Fibroblast of skin of back (primary cell): ENCODE measurements around the gene CFAP92.

Experiments used
- DNase-seq: peaks from one replicate; pipeline ENCODE4 v3.0.0-alpha.2; 2013

The CFAP92 gene

DNA sequence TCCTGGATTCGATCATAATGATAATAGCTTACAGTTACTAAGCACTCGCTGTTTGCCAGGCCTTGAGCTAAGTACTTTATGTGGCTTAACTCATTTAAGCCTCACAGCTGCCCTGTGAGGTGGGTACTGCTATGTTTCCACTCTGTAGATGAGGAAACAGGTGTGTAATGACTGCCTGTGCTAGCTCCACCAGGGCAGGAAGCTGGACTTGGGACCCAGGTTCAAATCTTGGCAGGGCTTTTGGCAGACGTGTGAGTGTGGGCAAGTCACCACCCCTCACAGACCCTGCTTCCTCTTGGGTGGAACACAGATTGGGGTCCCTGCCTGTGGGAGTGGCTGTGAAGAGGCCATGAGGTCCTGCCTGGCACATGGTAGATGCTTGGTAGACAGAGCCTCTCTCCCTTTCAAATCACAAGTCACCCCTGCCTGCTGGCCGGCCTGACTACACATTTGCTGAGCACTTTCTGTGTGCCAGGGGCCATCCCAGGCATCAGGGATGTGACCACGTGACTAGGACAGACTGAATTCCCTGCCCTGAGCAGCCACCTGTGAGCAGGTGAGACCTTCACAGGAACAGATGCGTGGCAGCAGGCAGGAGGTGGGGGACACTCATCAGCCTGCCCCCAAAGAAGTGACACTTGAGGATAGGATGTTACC, 10.9 kb upstream of the CFAP92 start:
- no peak for DNase-seq

DNA sequence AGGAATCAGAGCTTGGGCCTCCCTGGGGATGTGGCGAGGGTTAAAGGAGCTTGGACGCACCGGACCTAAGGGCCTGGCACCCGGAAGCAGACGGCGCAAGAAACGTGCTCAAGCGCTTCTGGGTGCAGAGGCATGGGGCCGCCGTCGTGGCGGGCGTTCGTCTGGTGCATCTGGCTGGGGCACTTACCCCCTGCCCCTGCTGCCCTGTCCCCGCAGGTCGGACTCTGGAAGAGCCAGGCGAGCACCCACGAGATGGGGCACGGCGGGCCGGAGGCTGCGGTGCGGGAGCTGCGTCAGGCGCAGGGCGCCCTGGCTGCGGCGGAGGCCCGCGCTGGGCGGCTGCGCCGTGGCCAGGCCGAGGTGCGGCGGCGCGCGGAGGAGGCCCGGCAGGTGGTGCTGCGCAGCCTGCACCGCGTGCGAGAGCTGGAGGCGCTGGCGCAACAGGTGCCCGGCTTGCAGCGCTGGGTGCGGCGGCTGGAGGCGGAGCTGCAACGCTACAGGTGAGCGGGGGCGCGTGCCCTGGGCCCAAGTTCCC, 9.8 kb upstream of the CFAP92 start:
- no peak for DNase-seq

DNA sequence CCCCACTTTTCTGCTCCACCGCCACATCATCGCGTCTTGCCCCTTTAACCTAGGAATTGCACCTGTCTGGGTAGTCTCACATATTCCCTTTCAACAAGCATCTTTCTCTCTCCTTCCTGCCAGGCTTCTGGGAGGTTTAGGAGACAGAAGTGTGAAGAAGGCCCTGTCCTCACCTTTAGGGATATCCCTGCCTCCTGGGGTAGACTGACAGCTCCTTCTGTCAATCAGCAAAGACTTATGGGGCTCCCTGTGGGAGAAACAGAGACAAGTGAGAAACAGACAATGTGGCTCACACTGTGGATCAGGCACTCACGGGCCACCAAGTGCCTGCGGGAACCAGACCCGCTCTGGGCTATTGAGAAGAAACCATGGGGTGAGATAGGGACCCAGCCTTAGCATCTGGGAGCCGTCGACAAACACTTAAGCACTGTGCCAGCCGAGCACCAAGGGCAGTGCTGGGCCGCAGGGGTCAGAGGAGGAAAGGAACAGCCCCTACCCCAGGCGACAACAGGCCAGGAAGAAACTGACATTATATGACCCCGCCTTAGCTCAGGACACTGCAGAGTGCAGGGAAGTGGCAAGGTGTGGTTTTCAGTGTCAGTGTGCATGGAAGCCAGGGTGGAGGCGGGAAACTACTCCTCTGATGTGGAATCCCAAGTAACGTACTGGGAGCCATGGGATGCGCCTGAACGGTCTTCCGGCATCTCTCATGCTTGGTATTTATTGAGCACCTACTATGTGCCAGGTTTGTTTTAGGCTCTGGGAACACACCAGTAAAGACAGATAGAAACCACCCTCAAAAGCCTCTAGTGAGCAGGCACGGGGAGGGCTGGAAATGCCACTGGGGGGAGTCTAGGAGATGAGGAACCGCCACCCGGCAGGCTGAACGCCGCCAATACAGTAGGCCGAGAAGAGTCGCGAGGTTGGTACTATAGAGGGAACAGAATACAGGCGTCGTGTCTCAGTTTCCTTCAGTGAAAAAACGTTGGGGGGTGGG, 9.0 kb upstream of the CFAP92 start:
- no peak for DNase-seq

DNA sequence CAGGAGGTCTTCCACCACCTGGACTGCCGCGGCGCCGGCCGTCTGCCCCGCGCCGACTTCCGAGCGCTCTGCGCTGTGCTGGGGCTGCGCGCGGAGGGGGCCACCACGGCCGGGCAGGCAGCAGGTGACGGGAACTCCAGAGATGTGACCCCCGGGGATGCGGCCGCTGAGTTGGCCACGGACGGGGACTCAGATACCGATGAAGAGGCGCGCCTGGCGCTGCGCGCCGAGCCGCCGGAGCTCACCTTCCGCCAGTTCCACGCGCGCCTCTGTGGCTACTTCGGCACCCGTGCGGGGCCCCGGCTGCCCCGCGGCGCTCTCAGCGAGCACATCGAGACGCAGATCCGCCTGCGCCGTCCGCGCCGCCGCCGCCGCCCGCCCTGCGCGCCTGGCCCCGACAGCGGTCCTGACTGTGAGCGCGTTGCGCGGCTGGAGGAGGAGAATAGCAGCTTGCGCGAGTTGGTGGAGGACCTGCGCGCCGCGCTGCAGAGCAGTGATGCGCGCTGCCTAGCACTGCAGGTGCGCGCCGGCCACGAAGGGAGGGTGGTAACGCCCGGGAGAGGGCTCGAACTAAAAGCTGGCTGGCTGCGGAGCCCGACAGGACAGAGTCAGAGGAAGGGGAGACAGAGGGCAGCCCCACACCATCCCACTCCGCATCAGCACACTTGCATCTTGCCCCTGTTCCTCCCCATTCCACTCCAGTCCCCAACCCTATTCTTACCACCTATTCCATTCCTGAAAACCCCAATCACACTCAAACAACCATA, 8.1 kb upstream of the CFAP92 start:
- DNase-seq = no peak

DNA sequence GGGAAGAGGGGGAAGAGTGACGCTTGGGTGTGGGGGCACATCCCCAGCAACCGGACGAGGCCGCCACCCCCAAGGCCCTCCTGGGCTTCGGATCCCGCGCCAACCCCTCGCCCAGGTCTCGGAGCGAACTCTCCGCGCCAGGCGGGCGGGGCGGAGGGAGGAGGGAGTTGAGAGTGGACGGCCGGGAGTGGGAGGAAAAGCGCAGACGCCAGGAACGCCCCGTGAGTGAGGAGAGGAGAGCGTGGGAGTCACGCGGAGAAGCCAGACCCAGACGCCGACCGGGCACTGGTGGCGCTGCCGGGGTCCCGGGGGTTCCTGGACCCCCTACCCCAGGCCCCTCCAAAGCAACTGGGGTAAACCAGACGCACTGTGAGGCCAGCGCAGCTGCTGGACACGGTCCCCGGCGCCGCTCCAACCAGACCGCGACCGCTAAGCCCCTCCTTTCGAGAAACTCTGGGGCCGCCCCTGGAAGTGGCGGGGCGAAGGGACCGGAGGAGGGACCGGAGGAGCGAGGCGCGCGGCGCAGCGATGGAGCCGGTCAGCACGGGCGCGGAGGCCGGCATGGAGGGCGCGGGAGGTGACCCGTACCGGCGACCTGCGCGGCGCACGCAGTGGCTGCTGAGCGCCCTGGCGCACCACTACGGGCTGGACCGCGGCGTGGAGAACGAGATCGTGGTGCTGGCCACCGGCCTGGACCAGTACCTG, 7.4 kb upstream of the CFAP92 start, which contains the start of gene EFCC1:
Gene EFCC1, plus strand, starts transcription at position 204 of the 705 bp plus-strand sequence. Its CDS starts 325 bp downstream, at position 529.
- no peak for DNase-seq

DNA sequence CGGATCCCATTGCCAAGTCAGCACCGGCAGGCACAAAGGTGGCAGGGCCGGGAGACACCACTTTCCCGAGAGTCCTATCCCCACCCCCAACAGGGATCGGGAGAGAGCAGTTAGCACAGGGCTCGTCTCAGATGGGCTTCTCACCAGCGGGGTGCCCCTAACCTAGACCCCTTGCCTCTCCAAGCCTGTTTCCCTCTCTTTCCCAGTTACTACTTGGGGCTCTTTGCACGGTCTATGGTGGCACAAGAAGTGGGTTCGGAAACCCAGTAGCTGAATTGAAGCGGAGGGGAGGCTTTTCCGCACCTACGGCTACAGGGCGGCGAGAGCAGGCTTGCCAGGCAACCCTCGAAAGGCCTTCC, 6.8 kb upstream of the CFAP92 start:
- no peak for DNase-seq

DNA sequence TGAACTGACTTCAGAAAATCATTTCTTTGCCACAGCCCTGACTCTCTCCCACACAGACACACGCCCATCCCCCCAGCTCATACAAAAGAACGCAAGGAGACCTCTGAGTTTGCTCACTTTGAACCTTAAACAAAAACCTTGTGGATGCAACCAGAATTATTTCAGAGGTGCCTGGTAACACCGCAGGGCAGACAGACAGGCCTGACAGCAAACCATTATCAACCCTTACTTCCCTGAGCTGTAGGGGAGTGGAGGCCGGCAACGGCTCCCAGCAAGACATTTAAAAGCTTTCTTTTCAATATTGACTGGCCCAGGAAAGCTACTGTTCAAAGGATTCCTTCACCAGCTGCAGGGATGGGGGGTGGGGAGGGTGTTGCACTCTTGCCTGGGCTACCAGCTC, 5.2 kb upstream of the CFAP92 start:
- DNase-seq = no peak

DNA sequence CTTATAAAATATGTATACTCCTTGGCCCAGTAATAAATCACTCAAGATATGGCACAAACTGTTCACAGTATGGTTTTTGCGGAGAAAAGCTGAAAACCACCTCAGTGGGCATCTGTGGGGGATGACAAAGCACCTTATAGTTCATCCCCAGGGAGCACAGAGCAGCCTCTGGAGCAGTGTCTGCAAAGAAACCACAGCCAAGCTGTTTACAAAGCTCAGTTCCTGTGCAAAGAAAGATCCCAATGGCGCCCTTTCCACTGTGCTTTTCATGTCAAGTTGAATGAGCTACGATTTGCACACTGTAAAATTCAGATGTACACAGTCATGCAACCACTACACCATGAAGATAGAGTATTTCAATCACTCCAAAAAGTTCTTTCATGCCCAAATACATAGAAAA, 4.7 kb upstream of the CFAP92 start:
- DNase-seq = no peak

DNA sequence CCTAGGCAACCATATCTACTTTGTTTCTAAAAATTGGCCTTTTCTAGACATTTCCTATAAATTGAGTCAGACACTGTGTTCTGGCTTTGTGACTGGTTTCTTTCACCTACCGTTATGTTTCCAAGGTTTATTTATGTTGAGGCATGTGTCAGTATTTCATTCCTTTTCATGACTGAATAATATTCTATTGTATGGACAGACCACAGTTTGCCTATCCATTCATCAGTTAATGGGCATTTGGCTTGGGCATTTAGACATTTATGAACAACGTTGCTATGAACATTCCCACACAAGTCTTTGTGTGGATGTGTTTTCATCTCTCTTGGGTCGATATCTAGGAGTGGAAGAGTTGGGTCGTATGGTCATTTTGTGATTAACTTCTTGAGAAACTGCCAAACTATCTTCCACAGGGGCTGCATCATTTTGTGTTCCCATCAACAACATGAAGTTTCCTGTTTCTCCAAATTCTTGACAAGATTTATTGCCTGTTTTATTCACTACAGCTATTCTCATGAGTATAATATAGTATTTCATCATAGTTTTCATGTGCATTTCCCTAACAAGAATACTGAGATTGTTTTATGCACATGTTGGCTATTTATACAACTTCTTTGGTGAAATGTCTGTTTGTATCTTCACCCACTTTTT, 3.7 kb upstream of the CFAP92 start:
- no peak for DNase-seq

DNA sequence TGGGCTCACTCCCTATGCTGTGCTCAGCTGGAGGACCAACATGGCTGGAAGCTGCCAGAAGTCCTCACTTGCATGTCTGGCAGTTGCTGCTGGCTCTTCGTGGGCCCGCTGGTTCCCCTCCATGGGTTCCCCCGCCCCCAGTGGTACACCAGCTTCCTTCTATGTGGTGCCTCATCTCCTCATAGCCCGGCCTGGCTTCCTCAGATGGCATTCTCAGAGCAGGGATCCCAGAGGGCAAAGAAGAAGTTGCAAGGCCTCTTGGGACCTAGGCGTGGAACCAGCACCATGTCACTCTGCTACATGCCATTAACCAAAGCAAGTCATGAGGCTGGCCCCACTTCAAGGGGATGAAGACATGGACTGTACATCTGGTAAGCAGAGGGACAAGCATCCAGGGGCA, 2.9 kb upstream of the CFAP92 start:
- DNase-seq = no peak

DNA sequence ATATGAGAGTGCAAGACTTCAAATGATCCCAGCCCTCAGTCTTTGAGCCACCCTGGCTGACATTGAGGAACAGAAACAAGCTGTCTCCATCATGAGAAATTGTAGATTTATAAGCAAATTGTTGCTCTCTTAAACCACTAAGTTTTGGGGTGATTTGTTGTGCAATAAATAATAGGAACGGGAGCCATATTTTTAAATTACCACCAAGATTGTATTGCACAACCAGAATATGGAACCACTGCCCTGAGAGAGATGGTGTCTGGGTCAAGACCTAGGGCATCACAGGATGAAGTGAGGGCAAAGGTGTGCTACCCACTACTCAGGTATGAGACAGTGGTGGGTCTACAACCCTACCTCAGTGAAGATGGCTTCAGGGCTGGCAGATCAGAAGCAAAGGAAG, 2.3 kb upstream of the CFAP92 start:
- no peak for DNase-seq

DNA sequence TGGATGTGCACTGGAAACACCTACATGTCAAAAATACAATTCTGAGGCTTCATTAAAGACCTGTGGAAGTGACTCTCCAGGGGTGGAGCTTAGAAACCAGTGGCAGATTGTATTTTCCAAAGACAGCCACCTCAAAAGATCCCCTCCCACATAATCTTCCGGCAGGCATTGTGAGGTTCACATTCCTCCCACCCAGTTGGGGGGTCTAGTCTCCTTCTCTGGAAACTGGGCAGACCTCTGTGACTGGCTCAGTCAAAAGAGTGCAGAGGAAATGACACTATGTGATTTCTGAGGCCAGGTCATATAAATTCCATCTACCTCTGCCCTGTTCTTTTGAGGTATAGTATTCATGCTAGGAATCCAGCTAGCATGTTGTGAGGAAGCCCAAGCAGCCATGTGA, 1.9 kb upstream of the CFAP92 start:
- DNase-seq = no peak

DNA sequence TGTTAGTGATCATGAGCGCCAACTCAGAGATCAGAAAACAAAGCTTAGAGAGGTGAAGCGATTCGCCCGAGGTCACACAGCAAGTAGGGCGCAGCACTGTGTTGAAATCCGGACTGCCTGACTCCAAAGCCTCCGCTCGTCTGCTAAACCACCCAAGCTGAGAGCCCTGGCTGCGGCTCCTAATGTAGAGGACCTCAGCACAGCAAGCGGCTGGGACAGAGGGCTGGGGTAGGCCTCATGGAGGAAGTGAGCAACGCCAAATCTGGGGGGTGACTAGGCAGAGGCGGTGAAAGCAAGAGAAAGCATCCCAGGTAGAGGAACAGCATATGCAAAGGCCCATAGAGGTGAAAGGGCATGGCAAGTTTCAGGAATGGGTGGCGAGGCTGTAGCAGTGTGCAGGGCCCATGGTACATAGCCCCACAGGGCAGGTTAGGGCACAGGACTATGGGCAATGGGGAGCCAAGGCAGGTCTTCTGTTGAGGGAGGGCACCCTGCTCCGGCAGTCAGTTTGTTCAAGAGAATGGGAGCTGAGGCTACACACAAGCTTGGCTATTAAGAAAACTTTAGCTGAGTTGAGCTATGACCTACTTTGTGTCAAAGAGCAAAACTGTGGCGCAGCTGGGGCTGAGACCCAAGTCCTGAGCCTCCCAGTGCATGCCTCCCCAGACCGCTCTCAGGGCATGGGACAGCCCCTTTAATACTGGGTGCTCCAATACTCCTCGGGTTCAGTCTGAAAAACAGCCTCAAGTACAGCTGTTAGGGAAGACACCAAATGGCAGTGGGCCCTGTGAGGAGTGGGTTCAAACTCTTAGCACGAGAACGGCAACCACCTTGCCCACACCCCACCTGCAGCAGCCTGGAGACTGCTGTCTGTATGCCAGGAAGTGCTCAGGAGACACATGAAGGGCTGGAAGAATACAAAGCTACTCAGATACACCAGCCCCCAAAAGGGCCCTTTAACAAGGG, 988 bp upstream of the CFAP92 start:
- no peak for DNase-seq

DNA sequence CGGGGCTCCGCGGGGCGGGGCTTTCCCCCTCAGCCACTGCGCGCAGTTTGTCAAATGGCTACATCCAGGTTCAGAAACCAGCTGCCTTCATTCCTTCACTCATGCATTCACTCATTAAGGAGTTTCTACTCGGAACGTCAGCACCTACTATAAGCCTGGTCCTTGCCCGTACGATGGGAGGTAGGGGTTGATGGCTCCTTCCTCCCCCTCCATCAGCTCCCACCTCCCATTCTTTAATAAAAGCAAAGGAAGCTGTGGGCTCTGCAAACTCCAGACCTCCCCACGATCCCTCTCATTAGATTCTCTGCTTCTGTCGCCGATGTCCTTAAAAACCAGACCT, 267 bp upstream of the CFAP92 start:
- DNase-seq = no peak

DNA sequence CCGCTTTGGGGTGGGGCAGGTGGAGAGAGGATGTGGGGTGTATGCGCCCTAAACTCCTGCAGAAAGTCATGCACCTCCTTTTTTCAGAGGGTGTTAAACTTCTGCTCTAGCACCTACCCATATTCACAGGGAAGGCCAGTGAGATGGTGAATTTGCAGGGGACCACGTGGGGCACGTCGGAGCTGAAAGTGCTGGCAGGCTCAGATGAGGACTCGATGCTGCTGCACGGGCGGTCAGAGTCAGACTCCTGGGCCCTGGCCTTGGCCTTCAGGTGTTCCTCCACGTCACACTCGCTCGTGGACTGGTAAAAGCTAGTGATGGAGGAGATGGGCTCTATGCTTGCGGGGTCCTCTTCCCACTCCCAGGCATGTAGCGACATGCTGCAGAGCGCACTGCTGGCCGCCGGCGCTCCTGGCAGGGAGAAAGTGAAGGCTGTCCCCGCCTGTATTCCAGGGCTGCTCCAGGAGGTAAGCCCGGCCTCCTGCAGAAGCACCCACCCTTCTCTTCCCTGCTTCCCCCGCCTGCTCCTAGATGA, 883 bp downstream of the CFAP92 start:
- DNase-seq = no peak

DNA sequence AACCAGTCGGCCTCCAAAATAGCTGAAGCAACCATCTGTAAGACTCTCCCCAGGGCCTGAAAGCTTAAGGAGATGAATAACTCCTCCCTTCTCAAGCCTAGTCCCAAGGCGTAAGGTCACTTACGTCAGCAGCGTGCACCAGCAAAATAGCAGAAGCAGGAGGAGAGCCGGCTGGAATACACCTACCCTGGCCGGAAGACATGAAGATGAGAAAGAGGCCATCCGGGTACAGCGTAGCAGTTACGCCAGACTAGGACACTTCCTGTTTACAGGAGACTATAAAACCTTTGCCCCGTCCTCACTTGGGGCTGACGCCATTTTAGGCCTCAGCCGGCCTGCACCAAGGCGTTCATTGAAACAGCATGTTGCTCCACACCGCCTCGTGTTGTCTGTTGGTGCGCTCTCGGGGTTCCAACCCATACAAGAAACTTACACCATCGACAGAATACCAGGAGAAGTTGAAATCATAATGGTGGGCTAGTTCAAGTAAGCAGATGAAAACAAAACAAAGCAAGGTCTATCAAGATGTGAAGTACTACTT, 2.5 kb downstream of the CFAP92 start:
- no peak for DNase-seq

DNA sequence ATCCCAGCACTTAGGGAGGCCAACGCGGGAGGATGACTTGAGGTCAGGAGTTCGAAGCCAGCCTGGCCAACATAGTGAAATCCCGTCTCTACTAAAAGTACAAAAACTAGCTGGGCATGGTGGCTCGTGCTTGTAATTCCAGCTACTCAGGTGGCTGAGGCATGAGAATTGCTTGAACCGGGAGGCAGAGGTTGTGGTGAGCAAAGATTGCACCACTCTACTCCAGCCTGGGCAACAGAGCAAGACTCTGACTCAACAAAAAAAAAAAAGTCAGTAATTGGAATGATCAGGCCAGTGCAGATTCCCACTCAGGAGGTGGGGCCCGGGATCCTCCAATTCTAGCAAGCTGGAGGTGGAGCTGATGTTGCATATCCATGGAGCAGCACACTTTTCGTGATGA, 5.6 kb downstream of the CFAP92 start:
- DNase-seq = no peak

DNA sequence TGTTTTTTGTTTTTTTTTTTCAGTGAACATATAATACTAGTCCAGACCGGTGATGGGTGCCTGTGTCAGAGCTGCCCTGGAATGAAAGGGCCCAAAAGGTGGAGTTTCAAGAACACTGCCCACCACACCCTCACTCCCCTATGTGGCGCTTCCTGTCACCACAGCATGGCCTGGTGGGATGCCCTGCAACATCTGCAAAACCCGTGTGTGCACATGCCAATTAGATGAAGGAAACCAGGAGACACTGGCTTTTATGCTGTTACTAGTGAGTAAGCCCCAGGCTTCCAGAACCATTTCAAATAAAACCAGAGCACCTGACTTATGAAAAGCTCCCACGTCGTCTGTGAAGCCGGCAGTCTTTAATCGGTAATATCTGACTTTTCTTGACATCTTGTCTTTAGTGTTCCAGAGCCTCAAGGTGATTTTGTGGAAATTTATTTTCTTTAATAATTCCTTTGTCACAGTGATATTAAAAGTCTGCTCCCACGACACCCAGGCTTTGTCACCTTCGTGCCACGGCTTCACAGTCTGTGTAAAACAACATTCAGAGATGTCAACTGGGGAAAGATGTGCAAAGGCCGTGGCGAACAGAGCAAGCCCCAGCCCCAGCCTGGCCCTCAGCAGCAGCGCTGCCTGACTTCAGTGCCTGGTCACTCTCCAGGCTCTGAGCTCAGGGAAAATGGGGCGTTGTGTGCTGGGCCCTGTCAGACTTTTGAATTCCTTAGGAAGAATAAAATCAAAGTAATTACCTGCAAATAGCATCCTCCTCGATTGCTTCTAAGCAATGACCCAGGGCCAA, 6.4 kb downstream of the CFAP92 start:
- DNase-seq = no peak

DNA sequence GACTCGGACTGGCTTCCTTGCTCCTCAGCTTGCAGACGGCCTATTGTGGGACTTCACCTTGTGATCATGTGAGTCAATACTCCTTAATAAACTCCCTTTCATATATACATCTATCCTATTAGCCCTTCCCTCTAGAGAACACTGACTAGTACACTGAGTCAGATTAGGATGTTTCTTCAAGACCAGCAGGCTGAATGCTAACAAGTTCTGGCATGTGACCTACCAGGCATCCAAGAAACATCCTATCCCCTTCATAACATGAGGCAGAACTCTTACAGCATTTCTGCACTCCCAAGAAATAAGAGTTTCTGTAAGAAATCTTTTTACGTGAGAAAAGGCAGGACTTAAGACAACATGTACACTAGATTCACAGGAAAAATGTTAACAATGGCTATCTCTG, 9.3 kb downstream of the CFAP92 start:
- no peak for DNase-seq
